WTC11 (cell line): ENCODE data around the gene F10. TPM values are rescaled to one million over a fixed set of nuclear protein-coding genes. Genes with fewer than 3 reads are reported as not detected.

ENCODE experiments used
- ATAC-seq: fragments of 200-7000 bp; cut with Tn5 transposase; 2 replicates; pipeline ENCODE4 v1.10.0; 2021; ENCODE audit warnings: mild to moderate bottlenecking, moderate library complexity
- CTCF ChIA-PET: fragments of 300-600 bp; sonication (Branson Sonifier 250); formaldehyde crosslinking; loops from one replicate; lab custom pipeline; 2021; ENCODE audit warnings: antibody characterized with exemption; lab: Charles Lee
- POLR2A ChIA-PET: fragments of 350-600 bp; sonication (Branson Sonifier 250); formaldehyde crosslinking; loops from one replicate; lab custom pipeline; 2021; ENCODE audit warnings: antibody characterized with exemption; lab: Charles Lee
- DNase-seq: peaks from one replicate; pipeline ENCODE4 v3.0.0; 2021; ENCODE audit warnings: low spot score
- H3K27ac Mint-ChIP-seq: 2 replicates; pipeline ENCODE4 v1.8.0; 2021; ENCODE audit warnings: mixed read lengths
- H3K27me3 Mint-ChIP-seq: 2 replicates; pipeline ENCODE4 v1.8.0; 2021; ENCODE audit warnings: low read depth, mild to moderate bottlenecking, moderate library complexity, mixed read lengths
- H3K36me3 Mint-ChIP-seq: 2 replicates; pipeline ENCODE4 v1.8.0; 2021; ENCODE audit warnings: mixed read lengths
- H3K4me1 Mint-ChIP-seq: 2 replicates; pipeline ENCODE4 v1.8.0; 2022; ENCODE audit warnings: mixed read lengths
- H3K4me3 Mint-ChIP-seq: 2 replicates; pipeline ENCODE4 v1.8.0; 2021; ENCODE audit warnings: mild to moderate bottlenecking, moderate library complexity, mixed read lengths
- H3K9me3 Mint-ChIP-seq: 2 replicates; pipeline ENCODE4 v1.8.0; 2021; ENCODE audit warnings: mixed read lengths
- AFF4 ChIP-seq: sonication (generic); formaldehyde crosslinking; IDR thresholded peaks from 2 replicates; pipeline ENCODE4 v1.8.1; 2023; ENCODE audit warnings: mild to moderate bottlenecking, missing genetic modification reagents, borderline replicate concordance
- ARID4B ChIP-seq: sonication (generic); formaldehyde crosslinking; IDR thresholded peaks from 2 replicates; pipeline ENCODE4 v1.8.0; 2023; ENCODE audit warnings: missing genetic modification reagents, mild to moderate bottlenecking, borderline replicate concordance
- ATF6 ChIP-seq: sonication (generic); formaldehyde crosslinking; IDR thresholded peaks from 2 replicates; pipeline ENCODE4 v1.8.1; 2023; ENCODE audit warnings: mild to moderate bottlenecking, missing genetic modification reagents
- FOXJ3 ChIP-seq: sonication (generic); formaldehyde crosslinking; IDR thresholded peaks from 2 replicates; pipeline ENCODE4 v1.9.0; 2021; ENCODE audit warnings: missing genetic modification reagents, mild to moderate bottlenecking, borderline replicate concordance
- RELA ChIP-seq: sonication (generic); formaldehyde crosslinking; IDR thresholded peaks from 2 replicates; pipeline ENCODE4 v1.8.1; 2022; ENCODE audit warnings: missing genetic modification reagents, mild to moderate bottlenecking, borderline replicate concordance
- SOX15 ChIP-seq: fragments of 250-450 bp; sonication (Bioruptor Pico); IDR thresholded peaks from 2 replicates; pipeline ENCODE4 v1.9.0; 2021; ENCODE audit warnings: mild to moderate bottlenecking
- TCF7 ChIP-seq: sonication (generic); formaldehyde crosslinking; IDR thresholded peaks from 2 replicates; pipeline ENCODE4 v1.8.0; 2022; ENCODE audit warnings: mild to moderate bottlenecking, low read depth, missing genetic modification reagents, moderate library complexity
- ZNF396 ChIP-seq: fragments of 250-450 bp; sonication (Bioruptor Pico); IDR thresholded peaks from 2 replicates; pipeline ENCODE4 v1.8.0; 2021; ENCODE audit warnings: mild to moderate bottlenecking, moderate library complexity, borderline replicate concordance
- total RNA-seq: library from RNA; stranded (reverse); gene quantifications from 3 replicates; pipeline ENCODE4 v1.2.3, GENCODE V29; 2021
- TF ChIP-seq, protein P1 (sequence below): sonication (generic); formaldehyde crosslinking; IDR thresholded peaks from 2 replicates; pipeline ENCODE4 v1.8.0; 2023; ENCODE audit warnings: mild to moderate bottlenecking, missing genetic modification reagents
- TF ChIP-seq, protein P2 (sequence below): sonication (generic); formaldehyde crosslinking; IDR thresholded peaks from 2 replicates; pipeline ENCODE4 v1.8.1; 2023; ENCODE audit warnings: mild to moderate bottlenecking, missing genetic modification reagents, moderate library complexity
- TF ChIP-seq, protein P3 (sequence below): fragments of 250-450 bp; sonication (Bioruptor Pico); IDR thresholded peaks from 2 replicates; pipeline ENCODE4 v2.1.2; 2022; ENCODE audit warnings: mild to moderate bottlenecking, moderate library complexity

F10 gene
- total RNA-seq, 1 experiment from 2014 or later: 0.87 TPM

- TF ChIP-seq ARID4B (CRISPR knock-in tag) (no peak), ZNF396 (no peak), SOX15 (no peak)
- TF ChIP-seq, protein P1, sequence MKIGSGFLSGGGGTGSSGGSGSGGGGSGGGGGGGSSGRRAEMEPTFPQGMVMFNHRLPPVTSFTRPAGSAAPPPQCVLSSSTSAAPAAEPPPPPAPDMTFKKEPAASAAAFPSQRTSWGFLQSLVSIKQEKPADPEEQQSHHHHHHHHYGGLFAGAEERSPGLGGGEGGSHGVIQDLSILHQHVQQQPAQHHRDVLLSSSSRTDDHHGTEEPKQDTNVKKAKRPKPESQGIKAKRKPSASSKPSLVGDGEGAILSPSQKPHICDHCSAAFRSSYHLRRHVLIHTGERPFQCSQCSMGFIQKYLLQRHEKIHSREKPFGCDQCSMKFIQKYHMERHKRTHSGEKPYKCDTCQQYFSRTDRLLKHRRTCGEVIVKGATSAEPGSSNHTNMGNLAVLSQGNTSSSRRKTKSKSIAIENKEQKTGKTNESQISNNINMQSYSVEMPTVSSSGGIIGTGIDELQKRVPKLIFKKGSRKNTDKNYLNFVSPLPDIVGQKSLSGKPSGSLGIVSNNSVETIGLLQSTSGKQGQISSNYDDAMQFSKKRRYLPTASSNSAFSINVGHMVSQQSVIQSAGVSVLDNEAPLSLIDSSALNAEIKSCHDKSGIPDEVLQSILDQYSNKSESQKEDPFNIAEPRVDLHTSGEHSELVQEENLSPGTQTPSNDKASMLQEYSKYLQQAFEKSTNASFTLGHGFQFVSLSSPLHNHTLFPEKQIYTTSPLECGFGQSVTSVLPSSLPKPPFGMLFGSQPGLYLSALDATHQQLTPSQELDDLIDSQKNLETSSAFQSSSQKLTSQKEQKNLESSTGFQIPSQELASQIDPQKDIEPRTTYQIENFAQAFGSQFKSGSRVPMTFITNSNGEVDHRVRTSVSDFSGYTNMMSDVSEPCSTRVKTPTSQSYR: no peak
Measured at GRCh38 chr13:113184568-113185440, 62.2 kb downstream of the F10 start (continued).

DNA sequence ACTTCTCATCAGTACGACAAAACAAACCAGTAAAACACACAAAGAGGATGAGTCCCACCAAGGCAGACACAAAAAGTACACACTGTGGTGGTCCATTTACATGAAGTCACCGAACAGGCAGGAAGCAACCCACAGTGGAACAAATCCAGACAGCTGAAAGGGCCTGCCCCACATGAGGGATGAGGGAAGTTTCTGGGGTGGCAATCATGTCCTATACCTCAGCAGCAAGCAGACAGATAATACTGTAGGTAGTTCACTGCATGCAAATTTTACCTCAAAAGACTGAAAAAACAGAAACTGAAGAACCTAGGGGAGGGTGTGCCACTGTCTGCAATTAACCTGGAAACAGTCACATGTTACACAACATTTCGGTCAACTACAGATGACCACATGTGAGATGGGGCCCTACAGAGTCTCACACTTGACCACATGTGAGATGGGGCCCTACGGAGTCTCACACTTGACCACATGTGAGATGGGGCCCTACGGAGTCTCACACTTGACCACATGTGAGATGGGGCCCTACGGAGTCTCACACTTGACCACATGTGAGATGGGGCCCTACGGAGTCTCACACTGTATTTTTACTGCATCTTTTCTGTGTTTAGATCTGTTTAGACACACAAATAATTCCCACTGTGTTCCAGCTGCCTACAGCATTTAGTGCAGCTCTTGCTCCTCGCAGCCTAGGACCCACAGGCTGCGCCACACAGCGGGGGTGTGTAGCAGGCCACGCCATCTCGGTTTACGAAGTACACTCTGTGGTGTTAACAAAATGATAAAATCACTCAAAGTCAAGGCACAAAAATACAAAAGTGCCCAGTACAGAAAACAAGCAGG, 63.7 kb downstream of the F10 start:
- H3K36me3 Mint-ChIP-seq: peaks cover 67% of the 10 kb centered on the region
- ChIA-PET POLR2A (no interaction called here), CTCF (no interaction called here)
- no peak overlapping the region for H3K4me3 Mint-ChIP-seq
- no peaks in the 10 kb centered on the region for H3K9me3 Mint-ChIP-seq
- no peak for ATAC-seq
- H3K27me3 Mint-ChIP-seq: no peaks in the 10 kb centered on the region
- no peaks in the 10 kb centered on the region for H3K4me1 Mint-ChIP-seq
- no peak for DNase-seq
- H3K27ac Mint-ChIP-seq: peak overlapping the region; percentile 51
- TF ChIP-seq RELA (no peak), FOXJ3 (CRISPR knock-in tag) (no peak), TCF7 (no peak), ATF6 (CRISPR knock-in tag) (no peak), AFF4 (CRISPR knock-in tag) (no peak)
- TF ChIP-seq, protein P2, sequence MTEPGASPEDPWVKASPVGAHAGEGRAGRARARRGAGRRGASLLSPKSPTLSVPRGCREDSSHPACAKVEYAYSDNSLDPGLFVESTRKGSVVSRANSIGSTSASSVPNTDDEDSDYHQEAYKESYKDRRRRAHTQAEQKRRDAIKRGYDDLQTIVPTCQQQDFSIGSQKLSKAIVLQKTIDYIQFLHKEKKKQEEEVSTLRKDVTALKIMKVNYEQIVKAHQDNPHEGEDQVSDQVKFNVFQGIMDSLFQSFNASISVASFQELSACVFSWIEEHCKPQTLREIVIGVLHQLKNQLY (CRISPR knock-in tag): no peak
- TF ChIP-seq, protein P3, sequence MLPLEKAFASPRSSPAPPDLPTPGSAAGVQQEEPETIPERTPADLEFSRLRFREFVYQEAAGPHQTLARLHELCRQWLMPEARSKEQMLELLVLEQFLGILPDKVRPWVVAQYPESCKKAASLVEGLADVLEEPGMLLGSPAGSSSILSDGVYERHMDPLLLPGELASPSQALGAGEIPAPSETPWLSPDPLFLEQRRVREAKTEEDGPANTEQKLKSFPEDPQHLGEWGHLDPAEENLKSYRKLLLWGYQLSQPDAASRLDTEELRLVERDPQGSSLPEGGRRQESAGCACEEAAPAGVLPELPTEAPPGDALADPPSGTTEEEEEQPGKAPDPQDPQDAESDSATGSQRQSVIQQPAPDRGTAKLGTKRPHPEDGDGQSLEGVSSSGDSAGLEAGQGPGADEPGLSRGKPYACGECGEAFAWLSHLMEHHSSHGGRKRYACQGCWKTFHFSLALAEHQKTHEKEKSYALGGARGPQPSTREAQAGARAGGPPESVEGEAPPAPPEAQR (CRISPR knock-in tag): no peak
